Tibial nerve (tissue), 4 donors: ENCODE results near the gene C1orf56. TPM values are rescaled to one million over a fixed set of nuclear protein-coding genes. Genes with fewer than 3 reads are reported as not detected.

ENCODE experiments used
- DNase-seq, 2 donors: peaks; one replicate each; pipeline ENCODE4 v3.0.0-alpha.2; 2019; ENCODE audit warnings: low spot score in 2 of 2
- H3K27ac ChIP-seq, 4 donors: fragments of 200-600 bp; sonication (generic) in 3 of 4; one replicate each; pipeline ENCODE4 v1.5.1; 2017 to 2019; ENCODE audit warnings: mild to moderate bottlenecking in 1 of 4
- H3K27me3 ChIP-seq, 2 donors: fragments of 200-600 bp; sonication (generic) in 1 of 2; one replicate each; pipeline versions ENCODE4 v1.5.1 to v1.6.0; 2017 to 2019
- H3K36me3 ChIP-seq, 3 donors: fragments of 200-600 bp; sonication (generic); one replicate each; pipeline ENCODE4 v1.5.1; 2018 to 2019
- H3K4me1 ChIP-seq, 4 donors: fragments of 200-600 bp; sonication (generic) in 3 of 4; one replicate each; pipeline ENCODE4 v1.5.1; 2017 to 2019
- H3K4me3 ChIP-seq, 4 donors: fragments of 200-600 bp; sonication (generic) in 3 of 4; one replicate each; pipeline ENCODE4 v1.5.1; 2017 to 2019; ENCODE audit warnings: mild to moderate bottlenecking in 1 of 4, moderate library complexity in 1 of 4
- H3K9me3 ChIP-seq, 4 donors: fragments of 200-600 bp; sonication (generic) in 3 of 4; one replicate each; pipeline ENCODE4 v1.5.1; 2017 to 2019
- EP300 ChIP-seq, 2 donors: sonication (generic); formaldehyde crosslinking; IDR thresholded peaks; one replicate each; pipeline ENCODE4 v1.6.1; 2017; ENCODE audit warnings: antibody characterized with exemption in 2 of 2, mild to moderate bottlenecking in 1 of 2
- POLR2A ChIP-seq, 2 donors: fragments of 450-650 bp; IDR thresholded peaks; one replicate each; pipeline ENCODE4 v1.6.1; 2017; ENCODE audit warnings: antibody characterized with exemption in 2 of 2, mild to moderate bottlenecking in 2 of 2, moderate library complexity in 2 of 2
- WGBS, 2 donors: methylation state at CpG; one replicate each; pipeline ENCODE4 v1.1.5; 2018; 5-methylcytosine and 5-hydroxymethylcytosine counted together
- total RNA-seq, 4 donors: library from RNA; depleted of rRNA; stranded (reverse); fragments of >200 nt; gene quantifications; one replicate each; pipeline ENCODE4 v1.1.0, GENCODE V29; 2016
- TF ChIP-seq, protein P1 (sequence below), 5 experiments: fragments of 200-600 bp in 3 of 5; fragments of 450-650 bp in 2 of 5; sonication (generic) in 3 of 5; IDR thresholded peaks; one replicate each; pipeline ENCODE4 v1.5.1; 2016 to 2019; ENCODE audit warnings: antibody characterized with exemption in 5 of 5, mild to moderate bottlenecking in 3 of 5, moderate library complexity in 2 of 5

Gene C1orf56
- total RNA-seq, 4 donors from 2014 or later = 5.0 to 9.6 (median 6.5) TPM

DNA sequence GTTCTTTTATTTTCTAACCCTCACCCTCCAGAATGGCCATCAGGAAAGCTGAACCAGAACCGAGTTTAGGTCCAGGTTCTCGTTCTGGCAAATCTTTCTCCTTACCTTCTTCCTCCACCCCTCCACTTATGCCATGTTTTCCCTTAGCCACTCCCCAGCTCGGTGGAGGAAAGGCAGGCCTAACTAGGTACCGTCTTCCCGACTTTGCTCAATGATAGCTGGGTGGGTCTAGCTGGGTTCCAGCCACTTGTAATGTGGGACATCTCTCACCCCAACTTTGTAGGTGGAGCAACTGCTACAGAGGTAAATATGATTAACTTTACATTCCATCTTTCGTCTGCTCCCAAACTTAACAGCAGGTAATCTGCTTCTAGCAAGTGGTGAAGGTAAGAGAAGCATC, 10.5 kb upstream of the C1orf56 start:
- 81 to 84% methylated on average over 6 of the region's 6 CpGs for WGBS, 2 donors
- no peak for DNase-seq
- TF ChIP-seq, protein P1, sequence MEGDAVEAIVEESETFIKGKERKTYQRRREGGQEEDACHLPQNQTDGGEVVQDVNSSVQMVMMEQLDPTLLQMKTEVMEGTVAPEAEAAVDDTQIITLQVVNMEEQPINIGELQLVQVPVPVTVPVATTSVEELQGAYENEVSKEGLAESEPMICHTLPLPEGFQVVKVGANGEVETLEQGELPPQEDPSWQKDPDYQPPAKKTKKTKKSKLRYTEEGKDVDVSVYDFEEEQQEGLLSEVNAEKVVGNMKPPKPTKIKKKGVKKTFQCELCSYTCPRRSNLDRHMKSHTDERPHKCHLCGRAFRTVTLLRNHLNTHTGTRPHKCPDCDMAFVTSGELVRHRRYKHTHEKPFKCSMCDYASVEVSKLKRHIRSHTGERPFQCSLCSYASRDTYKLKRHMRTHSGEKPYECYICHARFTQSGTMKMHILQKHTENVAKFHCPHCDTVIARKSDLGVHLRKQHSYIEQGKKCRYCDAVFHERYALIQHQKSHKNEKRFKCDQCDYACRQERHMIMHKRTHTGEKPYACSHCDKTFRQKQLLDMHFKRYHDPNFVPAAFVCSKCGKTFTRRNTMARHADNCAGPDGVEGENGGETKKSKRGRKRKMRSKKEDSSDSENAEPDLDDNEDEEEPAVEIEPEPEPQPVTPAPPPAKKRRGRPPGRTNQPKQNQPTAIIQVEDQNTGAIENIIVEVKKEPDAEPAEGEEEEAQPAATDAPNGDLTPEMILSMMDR (IDR thresholded peaks at IDR 0.05) = no peak
- TF ChIP-seq EP300 (IDR thresholded peaks at IDR 0.05) (no peak), POLR2A (IDR thresholded peaks at IDR 0.05) (no peak)

DNA sequence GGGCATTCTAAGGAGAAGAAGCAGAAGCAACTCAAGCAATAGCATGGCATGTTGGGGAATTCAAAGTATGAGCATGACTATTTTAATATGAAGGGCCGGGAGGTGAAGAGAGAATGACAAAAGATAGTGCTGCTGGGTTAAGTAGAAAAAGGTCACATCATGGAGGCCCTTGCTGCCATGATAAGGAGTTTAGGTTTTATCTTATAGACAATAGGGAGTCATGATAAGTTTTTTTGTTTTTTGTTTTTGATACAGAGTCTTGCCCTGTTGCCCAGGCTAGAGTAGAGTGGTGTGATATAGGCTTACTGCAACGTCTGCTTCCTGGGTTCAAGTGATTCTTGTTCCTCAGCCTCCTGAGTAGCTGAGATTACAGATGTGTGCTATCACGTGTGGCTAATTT, 8.0 kb upstream of the C1orf56 start:
- H3K36me3 ChIP-seq = peaks cover 0 to 11% (median 0%) of the 10 kb centered on the region in 3 donors
- no peaks in the 10 kb centered on the region for H3K9me3 ChIP-seq
- no peak for TF ChIP-seq POLR2A (IDR thresholded peaks at IDR 0.05)
- TF ChIP-seq EP300 (IDR thresholded peaks at IDR 0.05) = no peak
- TF ChIP-seq, protein P1 (IDR thresholded peaks at IDR 0.05) = no peak
- no peak overlapping the region for H3K27ac ChIP-seq
- H3K4me1 ChIP-seq = no peaks in the 10 kb centered on the region
- no peak for DNase-seq
- 79 to 87% methylated on average over 3 of the region's 3 CpGs for WGBS, 2 donors
- H3K4me3 ChIP-seq = no peak overlapping the region
- H3K27me3 ChIP-seq = no peaks in the 10 kb centered on the region

More for the DNA sequence above, 10.5 kb upstream of the C1orf56 start:
- no peaks in the 10 kb centered on the region for H3K4me1 ChIP-seq
- peaks cover 0 to 35% (median 4%) of the 10 kb centered on the region in 3 donors for H3K36me3 ChIP-seq
- H3K9me3 ChIP-seq = no peaks in the 10 kb centered on the region
- no peaks in the 10 kb centered on the region for H3K27me3 ChIP-seq
- no peak overlapping the region for H3K4me3 ChIP-seq
- no peak overlapping the region for H3K27ac ChIP-seq

DNA sequence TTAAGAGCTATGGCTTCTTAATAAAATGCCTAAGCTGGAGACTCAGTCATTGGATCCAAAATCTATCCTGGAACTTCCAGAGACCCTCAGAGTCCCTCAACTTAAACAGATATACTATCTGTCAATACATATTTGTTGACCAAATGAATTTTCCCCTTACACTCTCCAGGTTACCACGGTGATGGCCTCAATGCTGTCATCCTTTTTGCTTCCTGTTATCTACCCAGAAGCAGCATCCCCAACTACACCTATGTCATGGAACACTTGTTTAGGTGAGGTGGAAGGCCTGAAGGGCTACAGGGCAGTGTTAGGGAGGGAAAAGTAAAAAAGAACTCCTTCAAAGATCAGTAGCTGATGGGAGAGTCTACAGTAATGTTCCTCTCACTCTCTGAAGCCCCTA, 4.4 kb upstream of the C1orf56 start:
- no peaks in the 10 kb centered on the region for H3K9me3 ChIP-seq
- no peak overlapping the region for H3K27ac ChIP-seq
- no peak for DNase-seq
- peaks cover 0 to 9% (median 2%) of the 10 kb centered on the region in 4 donors for H3K4me1 ChIP-seq
- H3K4me3 ChIP-seq = no peak overlapping the region
- no peaks in the 10 kb centered on the region for H3K27me3 ChIP-seq
- TF ChIP-seq, protein P1 (IDR thresholded peaks at IDR 0.05) = no peak
- no peak for TF ChIP-seq POLR2A (IDR thresholded peaks at IDR 0.05)
- no peak for TF ChIP-seq EP300 (IDR thresholded peaks at IDR 0.05)
- no peaks in the 10 kb centered on the region for H3K36me3 ChIP-seq
- 93 to 94% methylated on average over 1 of the region's 1 CpG for WGBS, 2 donors

DNA sequence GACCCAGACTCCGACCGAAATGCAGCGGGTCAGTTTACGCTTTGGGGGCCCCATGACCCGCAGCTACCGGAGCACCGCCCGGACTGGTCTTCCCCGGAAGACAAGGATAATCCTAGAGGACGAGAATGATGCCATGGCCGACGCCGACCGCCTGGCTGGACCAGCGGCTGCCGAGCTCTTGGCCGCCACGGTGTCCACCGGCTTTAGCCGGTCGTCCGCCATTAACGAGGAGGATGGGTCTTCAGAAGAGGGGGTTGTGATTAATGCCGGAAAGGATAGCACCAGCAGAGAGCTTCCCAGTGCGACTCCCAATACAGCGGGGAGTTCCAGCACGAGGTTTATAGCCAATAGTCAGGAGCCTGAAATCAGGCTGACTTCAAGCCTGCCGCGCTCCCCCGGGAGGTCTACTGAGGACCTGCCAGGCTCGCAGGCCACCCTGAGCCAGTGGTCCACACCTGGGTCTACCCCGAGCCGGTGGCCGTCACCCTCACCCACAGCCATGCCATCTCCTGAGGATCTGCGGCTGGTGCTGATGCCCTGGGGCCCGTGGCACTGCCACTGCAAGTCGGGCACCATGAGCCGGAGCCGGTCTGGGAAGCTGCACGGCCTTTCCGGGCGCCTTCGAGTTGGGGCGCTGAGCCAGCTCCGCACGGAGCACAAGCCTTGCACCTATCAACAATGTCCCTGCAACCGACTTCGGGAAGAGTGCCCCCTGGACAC, 534 bp downstream of the C1orf56 start:
- DNase-seq = peak; percentile 48 to 64
- 0% methylated on average over 21 to 38 of the region's 48 CpGs for WGBS, 2 donors
- no peaks in the 10 kb centered on the region for H3K9me3 ChIP-seq
- peaks cover 0 to 17% (median 0%) of the 10 kb centered on the region in 3 donors for H3K36me3 ChIP-seq
- TF ChIP-seq, protein P1 (IDR thresholded peaks at IDR 0.05) = peak in 2 of 5 experiments; percentile 52 to 71
- TF ChIP-seq POLR2A (IDR thresholded peaks at IDR 0.05) = no peak
- peak in 1 of 2 donors; percentile 62 for TF ChIP-seq EP300 (IDR thresholded peaks at IDR 0.05)
- H3K4me3 ChIP-seq = peak overlapping the region; percentile 69 to 91 (median 90)
- peak overlapping the region; percentile 86 to 99 (median 92) for H3K27ac ChIP-seq
- no peaks in the 10 kb centered on the region for H3K27me3 ChIP-seq
- peaks cover 0 to 28% (median 11%) of the 10 kb centered on the region in 4 donors for H3K4me1 ChIP-seq

DNA sequence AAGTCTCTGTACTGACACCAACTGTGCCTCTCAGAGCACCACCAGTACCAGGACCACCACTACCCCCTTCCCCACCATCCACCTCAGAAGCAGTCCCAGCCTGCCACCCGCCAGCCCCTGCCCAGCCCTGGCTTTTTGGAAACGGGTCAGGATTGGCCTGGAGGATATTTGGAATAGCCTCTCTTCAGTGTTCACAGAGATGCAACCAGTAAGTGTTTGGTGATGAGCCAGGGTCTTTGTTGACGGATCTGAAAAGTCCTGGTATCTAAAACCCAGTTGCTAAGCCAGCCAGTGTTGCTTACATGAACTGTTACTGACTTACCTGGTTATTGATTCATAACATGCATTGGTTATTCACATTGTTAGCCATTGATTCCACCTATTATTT, 1.1 kb downstream of the C1orf56 start:
- WGBS, 2 donors = 3 to 28% methylated on average over 3 of the region's 3 CpGs

More for the DNA sequence above, 1.1 kb downstream of the C1orf56 start:
- DNase-seq = no peak
- peak in 1 of 2 donors; percentile 7 for TF ChIP-seq EP300 (IDR thresholded peaks at IDR 0.05)
- TF ChIP-seq, protein P1 (IDR thresholded peaks at IDR 0.05) = peak; percentile 4 to 69 (median 29)
- TF ChIP-seq POLR2A (IDR thresholded peaks at IDR 0.05) = no peak
- Histone ChIP-seq H3K27ac (peak overlapping the region; percentile 86 to 99 (median 92)), H3K36me3 (peaks cover 0 to 23% (median 4%) of the 10 kb centered on the region in 3 donors), H3K4me1 (peaks cover 0 to 28% (median 11%) of the 10 kb centered on the region in 4 donors), H3K4me3 (peak overlapping the region; percentile 69 to 91 (median 90)), H3K9me3 (no peaks in the 10 kb centered on the region), H3K27me3 (no peaks in the 10 kb centered on the region)
